HG03575 (cell line): Measurements from ENCODE around the gene UCN.

Experiments
- ATAC-seq: cut with Tn5 transposase; IDR thresholded peaks from one replicate; pipeline ENCODE4 v1.9.1; 2021; ENCODE audit not compliant: unreplicated experiment, insufficient number of reproducible peaks, low FRiP score; ENCODE audit errors: extremely low read depth

Gene UCN

GRCh38 chr2:27264753-27265535 lies 43.3 kb downstream of the UCN start:
- no peak for ATAC-seq

GRCh38 chr2:27264253-27264752 lies 43.9 kb downstream of the UCN start:
- ATAC-seq, result no peak

GRCh38 chr2:27263287-27264252 lies 44.7 kb downstream of the UCN start:
- no peak for ATAC-seq

- no peak for ATAC-seq
These were observed 45.6 kb downstream of the UCN start, which contains the start of gene SLC30A3 for GRCh38 chr2:27262379-27263286. SLC30A3 (minus strand) TSS chr2:27263047; CDS start chr2:27262906, 141 bp downstream.

- ATAC-seq, result no peak
These were observed 46.3 kb downstream of the UCN start for GRCh38 chr2:27261926-27262298.

GRCh38 chr2:27261241-27261925 lies 46.9 kb downstream of the UCN start:
- ATAC-seq, result no peak

- ATAC-seq, result no peak
These were observed 50.2 kb downstream of the UCN start for GRCh38 chr2:27258051-27258450.
